HG03354 (cell line): Measurements from ENCODE around the gene RIC1.
"Not testable (repeated sequence)": the region's sequence is repeated elsewhere in the genome, so short reads cannot be mapped to it uniquely, and the experiment has no call there.

Experiments
- ATAC-seq: cut with Tn5 transposase; IDR thresholded peaks from one replicate; pipeline ENCODE4 v1.9.1; 2021; ENCODE audit warnings: mild to moderate bottlenecking; ENCODE audit not compliant: unreplicated experiment, poor library complexity, severe bottlenecking

RIC1 gene

GRCh38 chr9:5778805-5779204 lies 149.9 kb downstream of the RIC1 start:
- ATAC-seq = no peak

- not testable (repeated sequence) for ATAC-seq
Measured at GRCh38 chr9:5779705-5780218, 150.9 kb downstream of the RIC1 start.

GRCh38 chr9:5783420-5783819 lies 154.5 kb downstream of the RIC1 start:
- not testable (repeated sequence) for ATAC-seq

- ATAC-seq = no peak
Measured at GRCh38 chr9:5783982-5784381, 155.1 kb downstream of the RIC1 start.

GRCh38 chr9:5784526-5785315 lies 155.8 kb downstream of the RIC1 start:
- no peak for ATAC-seq

- no peak for ATAC-seq
Measured at GRCh38 chr9:5786370-5787127, 157.6 kb downstream of the RIC1 start.

- ATAC-seq = no peak
Measured at GRCh38 chr9:5787220-5787619, 158.3 kb downstream of the RIC1 start.

GRCh38 chr9:5787759-5788302 lies 158.9 kb downstream of the RIC1 start:
- ATAC-seq = no peak

GRCh38 chr9:5789489-5789888 lies 160.6 kb downstream of the RIC1 start:
- no peak for ATAC-seq

GRCh38 chr9:5790923-5791322 lies 162.0 kb downstream of the RIC1 start:
- ATAC-seq = no peak

GRCh38 chr9:5791870-5792269 lies 163.0 kb downstream of the RIC1 start:
- ATAC-seq = no peak

- no peak for ATAC-seq
Measured at GRCh38 chr9:5793812-5794211, 164.9 kb downstream of the RIC1 start.

- ATAC-seq = no peak
Measured at GRCh38 chr9:5796298-5796697, 167.4 kb downstream of the RIC1 start.

GRCh38 chr9:5798581-5798980 lies 169.7 kb downstream of the RIC1 start:
- no peak for ATAC-seq

- no peak for ATAC-seq
Measured at GRCh38 chr9:5799314-5799713, 170.4 kb downstream of the RIC1 start.

GRCh38 chr9:5800378-5800777 lies 171.5 kb downstream of the RIC1 start:
- ATAC-seq = not testable (repeated sequence)

GRCh38 chr9:5800969-5801738 lies 172.2 kb downstream of the RIC1 start:
- no peak for ATAC-seq

- no peak for ATAC-seq
Measured at GRCh38 chr9:5801739-5802113, 172.8 kb downstream of the RIC1 start.

- no peak for ATAC-seq
Measured at GRCh38 chr9:5805478-5805877, 176.6 kb downstream of the RIC1 start.

- ATAC-seq = no peak
Measured at GRCh38 chr9:5811751-5812150, 182.8 kb downstream of the RIC1 start.
